ENCODE data around the gene VDAC1. TPM values are rescaled to one million over a fixed set of nuclear protein-coding genes. Genes with fewer than 3 reads are reported as not detected.
A peak's percentile ranks its signal among the peaks of the same experiment; 100 is the strongest.

Gene VDAC1, protein sequence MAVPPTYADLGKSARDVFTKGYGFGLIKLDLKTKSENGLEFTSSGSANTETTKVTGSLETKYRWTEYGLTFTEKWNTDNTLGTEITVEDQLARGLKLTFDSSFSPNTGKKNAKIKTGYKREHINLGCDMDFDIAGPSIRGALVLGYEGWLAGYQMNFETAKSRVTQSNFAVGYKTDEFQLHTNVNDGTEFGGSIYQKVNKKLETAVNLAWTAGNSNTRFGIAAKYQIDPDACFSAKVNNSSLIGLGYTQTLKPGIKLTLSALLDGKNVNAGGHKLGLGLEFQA
- total RNA-seq = 112 TPM
- long read RNA-seq, transcript VDAC1-202 (9 exons, 1,807 nt) = minor isoform, 54 of 295 reads
- long read RNA-seq, transcript VDAC1-203 (9 exons, 1,873 nt) = major isoform, 216 of 295 reads
- long read RNA-seq, partial matches to known transcripts = 2 of 295 reads
- long read RNA-seq, other reads (novel, unspliced or antisense) = 12 of 295 reads

DNA sequence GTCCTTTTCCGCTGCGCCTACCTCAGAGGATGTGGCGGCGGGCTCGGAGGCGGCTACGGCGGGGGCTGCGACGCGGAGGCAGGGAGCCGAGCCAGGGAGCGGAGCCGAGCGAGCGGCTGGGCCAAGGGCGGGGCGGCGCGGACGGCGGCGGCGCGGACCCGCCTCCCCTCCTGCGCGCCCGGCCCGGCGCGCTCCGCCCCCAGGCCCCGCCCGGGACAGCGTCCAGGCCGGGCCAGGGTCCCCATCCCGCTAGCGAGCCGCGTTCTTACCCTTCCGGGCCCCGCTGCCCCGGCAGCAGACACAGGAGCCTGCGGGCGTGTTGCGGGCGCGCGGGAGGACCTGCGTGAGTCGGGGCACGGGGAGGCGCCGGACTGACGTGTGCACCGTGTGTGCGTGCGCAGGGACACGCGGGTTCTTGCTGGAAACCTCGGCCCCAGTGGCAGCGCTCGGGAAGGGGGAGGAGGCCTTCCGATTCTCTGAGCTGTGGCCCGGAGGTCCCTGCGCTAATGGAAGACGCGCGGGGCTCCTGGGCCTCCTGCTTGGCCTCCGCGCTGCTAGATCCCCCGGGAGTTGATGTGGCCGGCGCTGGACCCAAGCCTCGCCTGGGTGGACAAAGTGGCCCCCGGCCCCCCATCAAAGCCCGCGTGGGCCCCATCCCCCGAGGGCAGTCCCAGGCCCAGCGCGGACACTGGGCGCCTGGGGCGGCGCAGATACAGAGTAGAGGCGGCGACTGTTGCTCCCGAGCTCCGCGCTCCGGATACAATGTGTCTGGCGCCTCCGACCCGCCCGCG is at the start of gene VDAC1:
Gene VDAC1 (minus strand): TSS at position 350 of the 791 bp plus-strand sequence. CDS start 11,963 bp downstream, outside the sequence.
- H3K36me3 ChIP-seq = no peaks in the 10 kb centered on the region
- intact Hi-C loops (cut with DNase I) = no loop called here
- TF ChIP-seq, protein P1, sequence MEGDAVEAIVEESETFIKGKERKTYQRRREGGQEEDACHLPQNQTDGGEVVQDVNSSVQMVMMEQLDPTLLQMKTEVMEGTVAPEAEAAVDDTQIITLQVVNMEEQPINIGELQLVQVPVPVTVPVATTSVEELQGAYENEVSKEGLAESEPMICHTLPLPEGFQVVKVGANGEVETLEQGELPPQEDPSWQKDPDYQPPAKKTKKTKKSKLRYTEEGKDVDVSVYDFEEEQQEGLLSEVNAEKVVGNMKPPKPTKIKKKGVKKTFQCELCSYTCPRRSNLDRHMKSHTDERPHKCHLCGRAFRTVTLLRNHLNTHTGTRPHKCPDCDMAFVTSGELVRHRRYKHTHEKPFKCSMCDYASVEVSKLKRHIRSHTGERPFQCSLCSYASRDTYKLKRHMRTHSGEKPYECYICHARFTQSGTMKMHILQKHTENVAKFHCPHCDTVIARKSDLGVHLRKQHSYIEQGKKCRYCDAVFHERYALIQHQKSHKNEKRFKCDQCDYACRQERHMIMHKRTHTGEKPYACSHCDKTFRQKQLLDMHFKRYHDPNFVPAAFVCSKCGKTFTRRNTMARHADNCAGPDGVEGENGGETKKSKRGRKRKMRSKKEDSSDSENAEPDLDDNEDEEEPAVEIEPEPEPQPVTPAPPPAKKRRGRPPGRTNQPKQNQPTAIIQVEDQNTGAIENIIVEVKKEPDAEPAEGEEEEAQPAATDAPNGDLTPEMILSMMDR (IDR thresholded peaks at IDR 0.05) = no peak
- H3K4me1 ChIP-seq = peaks cover 33% of the 10 kb centered on the region
- peak within 1 kb of the TSS; percentile 89 for H3K4me3 ChIP-seq
- H3K27ac ChIP-seq = peak within 1 kb of the TSS; percentile 96
- DNase-seq (peak; percentile 92), ATAC-seq (peak; percentile 93)
- no peaks in the 10 kb centered on the region for H3K27me3 ChIP-seq
- H3K9me3 ChIP-seq = no peaks in the 10 kb centered on the region

DNA sequence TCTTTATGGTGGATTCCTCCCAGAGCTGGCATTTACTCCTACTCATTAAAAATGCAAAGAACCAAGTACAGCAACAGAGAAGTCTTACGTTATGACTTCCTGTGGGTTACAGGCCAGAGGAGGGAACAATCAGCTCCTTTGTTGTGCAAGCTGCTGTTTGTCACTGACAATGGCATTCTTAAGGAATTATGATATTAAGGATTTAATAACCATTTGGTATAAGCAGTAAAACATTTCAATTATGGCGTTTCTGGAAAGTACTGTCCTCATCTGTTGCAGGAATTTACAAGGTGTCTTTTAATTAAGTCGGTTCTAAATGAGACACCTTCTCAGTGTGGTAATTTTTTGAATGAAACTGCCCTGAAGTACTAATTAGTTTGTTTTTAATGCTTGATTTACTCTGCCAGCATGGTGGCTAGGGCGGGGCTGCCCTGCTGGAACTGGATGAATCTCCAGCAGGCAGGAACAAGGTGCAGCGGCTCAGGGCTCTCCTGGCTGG is 49.1 kb upstream of the VDAC1 start:
- Histone ChIP-seq H3K27ac (no peak overlapping the region), H3K27me3 (no peaks in the 10 kb centered on the region), H3K36me3 (no peaks in the 10 kb centered on the region), H3K4me3 (no peak overlapping the region), H3K9me3 (no peaks in the 10 kb centered on the region), H3K4me1 (no peaks in the 10 kb centered on the region)
- TF ChIP-seq, protein P1 (IDR thresholded peaks at IDR 0.05) = no peak
- ATAC-seq = peak; percentile 47
- intact Hi-C loops (cut with DNase I) = no loop called here
- DNase-seq = no peak

DNA sequence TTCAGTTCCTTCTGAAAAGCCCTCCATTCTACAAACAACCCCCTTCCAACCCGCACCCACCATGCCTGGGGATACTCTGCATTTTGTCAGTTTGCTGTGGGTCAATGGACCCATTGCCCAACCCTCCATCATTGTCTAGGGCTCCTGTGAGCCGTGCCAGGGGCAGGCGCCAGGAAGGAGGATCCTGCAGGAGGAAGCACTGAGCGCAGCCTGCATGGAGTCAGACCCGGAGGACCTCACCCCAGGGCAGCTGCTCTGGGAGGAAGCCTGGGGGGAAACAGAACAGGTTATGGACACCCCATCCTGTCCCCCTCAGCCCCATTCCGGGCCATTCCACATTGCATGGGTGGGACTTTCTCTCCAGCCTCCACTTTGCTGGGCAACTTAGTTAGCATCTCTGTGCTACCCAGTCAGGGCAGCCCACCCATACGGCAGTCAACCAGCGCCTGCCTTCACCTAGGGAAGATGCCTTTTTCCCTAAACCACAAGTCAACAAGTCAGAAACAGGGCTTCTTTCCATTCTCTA is 48.6 kb upstream of the VDAC1 start:
- no peaks in the 10 kb centered on the region for H3K27me3 ChIP-seq
- DNase-seq (no peak), ATAC-seq (peak; percentile 32)
- H3K9me3 ChIP-seq = no peaks in the 10 kb centered on the region
- H3K36me3 ChIP-seq = no peaks in the 10 kb centered on the region
- H3K4me1 ChIP-seq = no peaks in the 10 kb centered on the region
- intact Hi-C loops (cut with DNase I) = no loop called here
- TF ChIP-seq, protein P1 (IDR thresholded peaks at IDR 0.05) = no peak
- H3K27ac ChIP-seq = no peak overlapping the region
- H3K4me3 ChIP-seq = no peak overlapping the region

DNA sequence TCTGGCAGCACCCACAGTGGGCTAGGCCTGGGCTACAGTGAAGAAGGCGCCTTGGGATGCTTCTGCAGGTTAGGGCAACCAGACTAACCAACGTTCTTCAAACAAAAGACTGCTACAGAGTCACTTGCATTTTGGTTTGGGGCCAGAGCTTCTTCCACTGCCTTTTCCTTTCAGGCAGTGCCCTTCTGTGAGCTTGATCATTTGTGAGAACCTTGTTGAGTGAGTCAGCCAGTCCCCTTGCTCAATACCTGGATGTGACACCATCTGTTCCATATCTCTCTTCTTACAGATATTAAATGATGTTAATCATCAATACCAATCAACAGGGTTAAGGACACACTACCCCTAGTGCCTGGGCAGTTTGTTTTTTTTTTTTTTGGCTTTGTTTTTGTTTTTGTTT is 46.5 kb upstream of the VDAC1 start:
- no peaks in the 10 kb centered on the region for H3K27me3 ChIP-seq
- no peak overlapping the region for H3K27ac ChIP-seq
- intact Hi-C loops (cut with DNase I) = no loop called here

DNA sequence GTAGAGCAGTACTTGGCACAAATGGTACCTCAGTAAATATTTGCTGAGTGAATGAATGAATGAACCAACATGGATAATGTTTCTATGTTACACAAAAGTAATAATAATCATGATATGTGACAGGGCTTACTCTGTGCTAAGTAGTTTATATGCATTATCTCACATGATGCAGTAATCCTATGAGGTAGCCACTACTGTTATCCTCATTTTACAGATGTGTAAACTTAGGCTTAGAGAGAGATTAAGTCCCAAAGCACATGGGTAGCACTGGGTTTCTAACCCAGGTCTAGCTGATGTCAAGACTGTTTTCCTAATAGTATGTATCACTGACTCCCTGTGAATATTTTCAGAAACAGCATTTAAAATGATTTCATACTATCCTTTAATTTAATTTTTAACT is 44.1 kb upstream of the VDAC1 start:
- no peak overlapping the region for H3K4me3 ChIP-seq
- TF ChIP-seq, protein P1 (IDR thresholded peaks at IDR 0.05) = no peak
- intact Hi-C loops (cut with DNase I) = loop anchor here (10.0 kb wide), 1 partner anchor 86 kb away; no protein-coding TSS in a partner anchor
- H3K9me3 ChIP-seq = no peaks in the 10 kb centered on the region
- ATAC-seq = no peak
- H3K4me1 ChIP-seq = no peaks in the 10 kb centered on the region
- no peak overlapping the region for H3K27ac ChIP-seq
- no peaks in the 10 kb centered on the region for H3K27me3 ChIP-seq
- no peak for DNase-seq
- H3K36me3 ChIP-seq = no peaks in the 10 kb centered on the region

More for the DNA sequence above, 46.5 kb upstream of the VDAC1 start:
- TF ChIP-seq, protein P1 (IDR thresholded peaks at IDR 0.05) = no peak
- Histone ChIP-seq H3K9me3 (no peaks in the 10 kb centered on the region), H3K4me1 (no peaks in the 10 kb centered on the region), H3K4me3 (no peak overlapping the region), H3K36me3 (no peaks in the 10 kb centered on the region)
- DNase-seq (no peak), ATAC-seq (no peak)
